COLO668 (cell line): ENCODE data around the gene SEMA3E.
A peak's percentile ranks its signal among the peaks of the same experiment; 100 is the strongest.
"Not testable (repeated sequence)": the region's sequence is repeated elsewhere in the genome, so short reads cannot be mapped to it uniquely, and the experiment has no call there.

Experiments used
- DNase-seq: peaks from one replicate; lab custom pipeline; 2025; ENCODE audit not compliant: unreplicated experiment; lab: John Stamatoyannopoulos, UW

The SEMA3E gene

GRCh38 chr7:83648464-83649241 lies at the start of gene SEMA3E:
SEMA3E (minus strand) TSS chr7:83649139.
- DNase-seq = peak; percentile 34

- DNase-seq = no peak
Measured at GRCh38 chr7:83697804-83698530, 49.0 kb upstream of the SEMA3E start.

GRCh38 chr7:83696101-83696500 lies 47.2 kb upstream of the SEMA3E start:
- DNase-seq = no peak

- DNase-seq = no peak
Measured at GRCh38 chr7:83695128-83695960, 46.4 kb upstream of the SEMA3E start.

- no peak for DNase-seq
Measured at GRCh38 chr7:83693256-83693655, 44.3 kb upstream of the SEMA3E start.

- DNase-seq = no peak
Measured at GRCh38 chr7:83691095-83691494, 42.2 kb upstream of the SEMA3E start.

- no peak for DNase-seq
Measured at GRCh38 chr7:83689855-83690254, 40.9 kb upstream of the SEMA3E start.

- DNase-seq = no peak
Measured at GRCh38 chr7:83686416-83686815, 37.5 kb upstream of the SEMA3E start.

GRCh38 chr7:83684928-83685327 lies 36.0 kb upstream of the SEMA3E start:
- no peak for DNase-seq

GRCh38 chr7:83681200-83681778 lies 32.4 kb upstream of the SEMA3E start:
- no peak for DNase-seq

GRCh38 chr7:83677180-83677866 lies 28.4 kb upstream of the SEMA3E start:
- peak; percentile 71 for DNase-seq

GRCh38 chr7:83673291-83673690 lies 24.4 kb upstream of the SEMA3E start:
- not testable (repeated sequence) for DNase-seq

GRCh38 chr7:83672157-83672556 lies 23.2 kb upstream of the SEMA3E start:
- DNase-seq = no peak

GRCh38 chr7:83663131-83663530 lies 14.2 kb upstream of the SEMA3E start:
- no peak for DNase-seq

- DNase-seq = no peak
Measured at GRCh38 chr7:83658126-83658525, 9.2 kb upstream of the SEMA3E start.

- peak; percentile 32 for DNase-seq
Measured at GRCh38 chr7:83655951-83656556, 7.1 kb upstream of the SEMA3E start.

- DNase-seq = no peak
Measured at GRCh38 chr7:83652481-83652880, 3.5 kb upstream of the SEMA3E start.

- DNase-seq = no peak
Measured at GRCh38 chr7:83649701-83650100, 762 bp upstream of the SEMA3E start.

- DNase-seq = no peak
Measured at GRCh38 chr7:83646027-83646426, 2.9 kb downstream of the SEMA3E start.

GRCh38 chr7:83643739-83644138 lies 5.2 kb downstream of the SEMA3E start:
- peak; percentile 13 for DNase-seq
